Measurements from ENCODE around the gene TRPV4. TPM values are rescaled to one million over a fixed set of nuclear protein-coding genes. Genes with fewer than 3 reads are reported as not detected.

The TRPV4 gene
- total RNA-seq, 1 experiment from 2014 or later: 2.4 TPM

DNA sequence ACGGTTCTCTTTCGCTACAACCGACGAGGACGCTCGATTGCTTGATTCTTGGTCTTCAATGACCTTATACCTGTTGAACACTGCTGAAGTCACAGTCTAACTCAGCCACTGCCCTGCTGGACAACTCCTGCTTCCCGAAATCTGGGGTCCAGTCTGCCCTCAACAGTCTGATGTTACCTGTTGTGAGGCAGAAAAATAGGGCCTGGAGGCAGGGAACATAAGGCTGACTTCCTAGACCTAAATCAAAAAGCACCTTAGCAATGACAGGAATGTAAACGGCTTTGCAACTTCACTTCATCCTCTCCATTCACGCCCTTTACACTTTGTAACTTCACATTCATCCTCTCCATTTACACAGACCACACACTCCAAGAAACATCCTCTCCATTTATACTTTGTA is 47.7 kb upstream of the TRPV4 start:
- peak; percentile 12 for ATAC-seq
- no peaks in the 10 kb centered on the region for H3K9me2 ChIP-seq (replicated peaks; ENCODE audit: low read length)

GRCh38 chr12:109880043-109880931 is 47.1 kb upstream of the TRPV4 start, which contains the start of gene GLTP:
Gene GLTP (minus strand): TSS chr12:109880541. CDS start chr12:109880374, 167 bp downstream.
- H3K36me3 ChIP-seq (ENCODE audit: low read depth, low read length): no peaks in the 10 kb centered on the region
- no peaks in the 10 kb centered on the region for H4K20me1 ChIP-seq (ENCODE audit: low read length)
- peaks cover 44% of the 10 kb centered on the region for H3K4me1 ChIP-seq (ENCODE audit: insufficient read depth, low read length)
- BruUV-seq (replicated peaks): no TSS peak
- H3K9me2 ChIP-seq (replicated peaks; ENCODE audit: low read length): no peaks in the 10 kb centered on the region
- peaks cover 43% of the 10 kb centered on the region for H3K79me2 ChIP-seq (ENCODE audit: low read length)
- CTCF ChIA-PET: no interaction called here
- no peaks in the 10 kb centered on the region for H3K27me3 ChIP-seq (ENCODE audit: low read length)
- POLR2A ChIA-PET (ENCODE audit: unreplicated experiment): no interaction called here
- H3K4me2 ChIP-seq (ENCODE audit: low read length): peak within 1 kb of the TSS; percentile 94
- H3K27ac ChIP-seq (ENCODE audit: low read length): peak within 1 kb of the TSS; percentile 55
- DNase-seq (peak; percentile 97), ATAC-seq (peak; percentile 94)
- H3F3A ChIP-seq (ENCODE audit: low read length, unreplicated experiment): no peaks in the 10 kb centered on the region
- H3K9ac ChIP-seq (ENCODE audit: low read length): peak within 1 kb of the TSS; percentile 76
- peak within 1 kb of the TSS; percentile 95 for H2AFZ ChIP-seq (ENCODE audit: low read length)
- H3K4me3 ChIP-seq (ENCODE audit: low read length): peak within 1 kb of the TSS; percentile 84
- H3K9me3 ChIP-seq (ENCODE audit: low read length): no peaks in the 10 kb centered on the region
- TF ChIP-seq, protein P1, sequence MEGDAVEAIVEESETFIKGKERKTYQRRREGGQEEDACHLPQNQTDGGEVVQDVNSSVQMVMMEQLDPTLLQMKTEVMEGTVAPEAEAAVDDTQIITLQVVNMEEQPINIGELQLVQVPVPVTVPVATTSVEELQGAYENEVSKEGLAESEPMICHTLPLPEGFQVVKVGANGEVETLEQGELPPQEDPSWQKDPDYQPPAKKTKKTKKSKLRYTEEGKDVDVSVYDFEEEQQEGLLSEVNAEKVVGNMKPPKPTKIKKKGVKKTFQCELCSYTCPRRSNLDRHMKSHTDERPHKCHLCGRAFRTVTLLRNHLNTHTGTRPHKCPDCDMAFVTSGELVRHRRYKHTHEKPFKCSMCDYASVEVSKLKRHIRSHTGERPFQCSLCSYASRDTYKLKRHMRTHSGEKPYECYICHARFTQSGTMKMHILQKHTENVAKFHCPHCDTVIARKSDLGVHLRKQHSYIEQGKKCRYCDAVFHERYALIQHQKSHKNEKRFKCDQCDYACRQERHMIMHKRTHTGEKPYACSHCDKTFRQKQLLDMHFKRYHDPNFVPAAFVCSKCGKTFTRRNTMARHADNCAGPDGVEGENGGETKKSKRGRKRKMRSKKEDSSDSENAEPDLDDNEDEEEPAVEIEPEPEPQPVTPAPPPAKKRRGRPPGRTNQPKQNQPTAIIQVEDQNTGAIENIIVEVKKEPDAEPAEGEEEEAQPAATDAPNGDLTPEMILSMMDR (conservative IDR thresholded peaks at IDR 0.05; ENCODE audit: low read depth, low read length): peak; percentile 33; the same call in 1 of the 2 replicates
- TF ChIP-seq EZH2phosphoT487 (IDR thresholded peaks at IDR 0.05; ENCODE audit: borderline replicate concordance, low read length): no peak
- intact Hi-C loops (cut with micrococcal nuclease): loop anchor here (1.0 to 2.0 kb wide), 3 partner anchors 21 to 75 kb away; partner anchors contain the start of gene TCHP

More for the DNA sequence above, 47.7 kb upstream of the TRPV4 start:
- Histone ChIP-seq H3K79me2 (ENCODE audit: low read length) (peaks cover 42% of the 10 kb centered on the region), H3K9ac (ENCODE audit: low read length) (peak overlapping the region; percentile 68), H3K4me2 (ENCODE audit: low read length) (peak overlapping the region; percentile 94), H3K27ac (ENCODE audit: low read length) (peak overlapping the region; percentile 19; the same call in 1 of the 2 replicates), H2AFZ (ENCODE audit: low read length) (peak overlapping the region; percentile 95), H3K4me1 (ENCODE audit: insufficient read depth, low read length) (peaks cover 37% of the 10 kb centered on the region), H3K27me3 (ENCODE audit: low read length) (no peaks in the 10 kb centered on the region), H3F3A (ENCODE audit: low read length, unreplicated experiment) (no peaks in the 10 kb centered on the region), H3K9me3 (ENCODE audit: low read length) (no peaks in the 10 kb centered on the region), H3K4me3 (ENCODE audit: low read length) (peak overlapping the region; percentile 71), H3K36me3 (ENCODE audit: low read depth, low read length) (no peaks in the 10 kb centered on the region), H4K20me1 (ENCODE audit: low read length) (no peaks in the 10 kb centered on the region)
- DNase-seq: peak; percentile 30
- ChIA-PET POLR2A (ENCODE audit: unreplicated experiment) (no interaction called here), CTCF (interaction anchor here (0.5 kb wide), 1 partner anchor 27 kb away, joined by 5 read pairs; no protein-coding TSS in a partner anchor)
- TF ChIP-seq, protein P1 (conservative IDR thresholded peaks at IDR 0.05; ENCODE audit: low read depth, low read length): no peak
- TF ChIP-seq EZH2phosphoT487 (IDR thresholded peaks at IDR 0.05; ENCODE audit: borderline replicate concordance, low read length): no peak
- TF ChIP-seq EZH2 (IDR thresholded peaks at IDR 0.05; ENCODE audit: low read length, unreplicated experiment): no peak
- intact Hi-C loops (cut with micrococcal nuclease): loop anchor here (1.0 to 2.0 kb wide), 3 partner anchors 20 to 76 kb away; partner anchors contain the start of gene TCHP
- TSS peak; percentile 83 for BruUV-seq (replicated peaks)

Measured in PC-3 (cell line).